GM19023 (cell line): Measurements from ENCODE around the gene NCOA1.
"Not testable (repeated sequence)": the region's sequence is repeated elsewhere in the genome, so short reads cannot be mapped to it uniquely, and the experiment has no call there.

Source experiments
- ATAC-seq: cut with Tn5 transposase; IDR thresholded peaks from one replicate; pipeline ENCODE4 v1.9.1; 2021; ENCODE audit warnings: mild to moderate bottlenecking, moderate library complexity; ENCODE audit not compliant: unreplicated experiment

Gene NCOA1

DNA sequence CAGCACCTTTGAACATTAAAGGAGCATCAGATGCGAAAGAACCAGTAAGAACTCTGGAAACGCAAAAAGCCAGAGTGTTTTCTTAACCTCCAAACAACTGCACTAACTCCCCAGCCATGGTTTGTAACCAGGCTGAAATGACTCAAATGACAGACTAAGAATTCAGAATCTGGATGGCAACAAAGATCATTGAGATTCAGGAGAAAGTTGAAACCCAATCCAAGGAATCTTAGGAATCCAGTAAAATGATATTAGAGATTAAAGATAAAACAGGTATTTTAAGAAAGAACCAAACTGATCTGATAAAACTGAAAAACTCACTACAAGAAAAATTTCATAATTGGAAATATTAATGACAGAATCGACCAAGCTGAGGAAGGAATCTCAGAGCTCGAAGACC is 185.4 kb downstream of the NCOA1 start:
- ATAC-seq, result no peak

DNA sequence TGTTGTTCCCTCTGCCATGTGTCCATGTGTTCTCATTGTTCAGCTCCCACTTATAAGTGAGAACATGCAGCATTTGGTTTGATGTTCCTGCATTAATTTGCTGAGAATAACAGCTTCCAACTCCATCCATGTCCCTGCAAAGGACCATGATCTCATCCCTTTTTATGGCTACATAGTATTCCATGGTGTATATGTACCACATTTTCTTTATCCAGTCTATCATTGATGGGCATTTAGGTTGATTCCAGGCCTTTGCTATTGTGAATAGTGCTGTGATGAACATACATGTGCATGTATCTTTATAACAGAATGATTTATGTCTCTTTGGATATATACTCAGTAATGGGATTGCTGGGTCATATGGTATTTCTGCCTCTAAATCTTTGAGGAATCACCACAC is 187.0 kb downstream of the NCOA1 start:
- ATAC-seq, result not testable (repeated sequence)

DNA sequence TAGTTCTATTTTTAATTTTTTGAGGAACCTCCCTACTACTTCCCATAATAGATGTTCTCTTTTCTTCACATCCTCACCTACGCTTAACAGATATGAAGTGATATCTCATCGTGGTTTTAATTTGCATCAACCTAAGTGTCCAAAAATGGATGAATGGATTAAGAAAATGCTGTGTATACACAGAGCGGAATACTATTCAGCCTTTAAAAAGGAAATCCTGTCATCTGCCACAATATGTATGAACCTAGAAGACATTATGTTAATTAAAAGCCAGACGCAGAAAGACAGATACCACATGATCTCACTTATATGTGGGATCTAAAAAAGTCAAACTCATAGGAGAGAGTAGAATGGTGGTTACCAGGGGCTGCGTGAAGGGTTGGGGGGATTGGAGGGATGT is 189.1 kb downstream of the NCOA1 start:
- no peak for ATAC-seq

DNA sequence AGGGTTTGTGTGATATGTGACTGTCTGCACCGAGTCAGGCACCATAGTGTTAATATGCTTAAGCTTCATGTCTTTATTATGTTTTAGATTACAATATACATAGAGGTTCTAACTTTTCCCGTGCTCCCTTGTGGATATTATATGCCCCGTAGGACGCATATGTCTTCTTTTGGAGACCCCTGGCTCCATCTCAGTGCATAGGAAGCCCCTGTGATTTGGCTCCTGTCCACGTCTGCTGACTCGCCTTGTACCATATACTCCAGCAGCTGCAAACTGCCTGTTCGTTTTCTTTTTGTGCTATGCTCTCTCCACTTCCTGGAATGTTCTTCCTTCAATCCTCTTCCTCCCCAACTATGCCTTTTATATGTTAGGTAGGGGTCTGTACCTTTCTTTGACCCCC is 191.2 kb downstream of the NCOA1 start:
- ATAC-seq, result no peak

DNA sequence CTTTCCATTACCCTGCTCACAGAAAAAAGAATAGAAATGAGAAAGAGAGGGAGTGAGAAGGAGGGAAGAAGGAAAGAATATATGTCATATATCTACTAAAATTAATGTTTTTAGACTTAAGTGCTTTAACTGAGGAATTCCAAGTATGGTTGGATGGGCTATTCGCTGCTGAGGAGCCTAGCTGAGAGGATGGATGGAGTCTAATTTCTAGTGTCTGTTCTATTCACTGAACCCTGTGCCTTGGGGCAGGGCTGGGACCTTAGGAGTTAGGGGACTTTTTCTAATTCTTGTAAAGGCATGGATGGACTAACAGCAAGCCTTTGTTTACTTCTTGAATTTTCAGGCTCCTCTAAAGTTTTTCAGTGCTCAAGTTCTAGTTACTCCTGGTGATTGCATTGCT is 192.4 kb downstream of the NCOA1 start:
- no peak for ATAC-seq

DNA sequence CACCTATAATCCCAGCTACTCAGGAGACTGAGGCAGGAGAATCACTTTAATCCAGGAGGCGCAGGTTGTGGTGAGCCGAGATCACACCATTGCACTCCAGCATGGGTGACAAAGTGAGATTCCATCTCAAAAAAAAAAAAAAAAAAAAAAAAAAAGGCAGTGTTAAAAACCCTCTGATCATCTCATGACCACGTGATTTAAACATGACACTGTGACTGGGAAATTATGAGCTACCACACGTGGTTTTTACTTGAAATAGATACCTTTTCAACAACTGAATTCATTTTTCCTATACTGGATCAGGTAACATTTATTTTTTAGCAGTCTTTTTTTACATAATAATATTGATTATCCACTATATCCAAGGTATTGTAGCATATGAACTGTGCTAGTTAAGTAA is 199.5 kb downstream of the NCOA1 start:
- ATAC-seq, result no peak

DNA sequence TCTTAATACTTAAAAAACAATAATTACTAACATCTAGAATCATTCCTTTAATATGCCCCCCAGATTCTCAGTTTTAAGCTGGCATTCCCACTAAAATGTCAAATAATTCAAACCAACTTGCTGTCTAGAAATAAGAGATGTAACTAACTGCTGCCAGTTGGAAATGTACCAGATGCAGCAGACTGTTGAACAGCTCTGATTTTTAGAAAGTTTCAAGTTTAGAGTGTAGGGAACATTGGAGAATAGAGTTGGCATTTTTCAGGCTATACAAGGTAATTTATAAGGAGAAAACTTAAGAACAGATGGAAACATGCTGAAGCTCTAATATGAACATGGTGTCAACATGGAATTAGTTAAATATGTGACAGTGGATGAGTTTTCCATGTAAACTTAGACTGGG is 200.8 kb downstream of the NCOA1 start:
- ATAC-seq, result no peak

DNA sequence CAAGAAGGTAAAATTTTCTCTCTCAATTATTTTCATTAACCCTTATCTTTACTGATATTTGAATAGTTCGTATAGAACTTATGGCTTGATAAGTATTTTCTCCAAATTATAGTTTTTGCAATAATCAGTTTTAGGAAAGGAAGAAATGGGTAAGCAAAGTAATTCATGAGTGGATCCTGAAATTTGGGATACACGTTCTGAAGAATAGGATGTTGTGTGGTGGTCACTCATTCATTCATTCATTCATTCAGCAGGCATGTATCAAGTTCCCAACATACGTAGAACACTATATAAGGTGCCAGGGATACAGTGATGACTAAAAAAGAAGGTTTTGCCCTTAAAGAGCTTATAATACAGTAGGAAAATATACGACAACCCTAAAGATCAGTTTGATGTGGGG is 206.7 kb downstream of the NCOA1 start:
- no peak for ATAC-seq

DNA sequence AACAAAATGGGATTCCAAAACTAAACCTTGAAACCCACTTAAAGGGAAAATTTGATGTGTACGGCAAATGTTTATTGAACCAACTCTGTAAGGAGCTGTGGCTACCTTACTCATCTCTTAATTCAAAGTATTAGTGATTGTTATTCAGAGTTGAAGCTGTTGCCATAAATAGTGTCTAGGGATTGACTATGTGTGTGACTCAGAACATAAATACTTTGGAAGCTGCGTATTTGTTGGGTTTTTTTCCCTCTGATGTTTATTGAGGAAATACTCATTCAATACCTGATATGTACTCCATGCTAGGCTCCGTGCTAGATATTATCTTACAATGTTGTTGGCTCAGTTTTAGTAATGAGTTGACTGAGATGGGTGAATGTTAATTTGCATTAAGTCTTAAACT is 211.7 kb downstream of the NCOA1 start:
- ATAC-seq, result no peak

DNA sequence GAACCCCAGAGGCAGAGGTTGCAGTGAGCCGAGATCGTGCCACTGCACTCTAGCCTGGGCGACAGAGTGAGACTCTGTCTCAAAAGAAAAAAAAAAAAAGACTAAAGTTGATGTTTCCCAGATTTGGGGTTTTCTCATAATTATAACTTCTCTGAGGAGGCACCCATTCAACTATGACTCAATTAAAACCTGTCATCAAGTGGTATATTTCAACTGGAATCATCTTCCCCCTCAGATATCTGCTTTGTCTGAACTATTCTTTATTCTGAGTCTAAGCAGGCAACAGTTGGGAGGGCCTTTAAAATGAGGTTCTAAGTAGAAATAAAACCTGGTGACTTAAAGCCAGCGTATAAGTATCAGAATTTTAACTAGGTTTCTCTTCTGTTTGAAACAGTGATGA is 213.6 kb downstream of the NCOA1 start:
- ATAC-seq, result no peak

DNA sequence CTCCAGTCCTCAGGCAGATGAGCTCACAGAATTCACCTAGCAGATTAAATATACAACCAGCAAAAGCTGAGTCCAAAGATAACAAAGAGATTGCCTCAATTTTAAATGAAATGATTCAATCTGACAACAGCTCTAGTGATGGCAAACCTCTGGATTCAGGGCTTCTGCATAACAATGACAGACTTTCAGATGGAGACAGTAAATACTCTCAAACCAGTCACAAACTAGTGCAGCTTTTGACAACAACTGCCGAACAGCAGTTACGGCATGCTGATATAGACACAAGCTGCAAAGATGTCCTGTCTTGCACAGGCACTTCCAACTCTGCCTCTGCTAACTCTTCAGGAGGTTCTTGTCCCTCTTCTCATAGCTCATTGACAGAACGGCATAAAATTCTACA is 216.1 kb downstream of the NCOA1 start:
- ATAC-seq, result no peak

DNA sequence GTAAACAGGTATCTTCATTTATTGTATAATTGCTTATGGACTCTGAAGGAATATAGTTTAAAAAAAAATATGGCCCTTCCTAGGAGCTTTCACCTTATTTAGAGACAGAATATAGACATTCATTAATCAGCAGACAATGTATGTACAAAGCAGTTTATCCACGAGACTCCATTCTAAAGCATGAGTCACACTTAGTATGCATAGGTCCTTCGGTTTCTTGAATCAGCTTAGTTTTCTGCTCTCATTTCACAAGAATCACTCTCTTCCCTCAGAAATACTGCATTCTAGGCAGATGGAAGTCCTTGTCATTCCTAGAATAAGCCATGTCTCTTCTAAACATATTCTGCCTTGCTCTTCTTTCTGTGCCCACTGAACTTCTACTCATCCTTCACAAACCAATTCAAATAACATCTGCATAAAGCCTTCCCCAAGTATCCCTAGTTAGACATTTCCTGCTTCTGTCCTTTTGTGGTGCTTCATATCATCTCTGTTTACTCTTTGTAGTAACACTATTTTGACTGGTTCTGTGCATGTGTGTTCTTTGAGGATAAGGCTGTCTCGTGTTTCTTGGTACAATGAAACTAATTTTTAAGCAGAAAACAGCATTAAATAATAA is 217.6 kb downstream of the NCOA1 start:
- ATAC-seq, result no peak

DNA sequence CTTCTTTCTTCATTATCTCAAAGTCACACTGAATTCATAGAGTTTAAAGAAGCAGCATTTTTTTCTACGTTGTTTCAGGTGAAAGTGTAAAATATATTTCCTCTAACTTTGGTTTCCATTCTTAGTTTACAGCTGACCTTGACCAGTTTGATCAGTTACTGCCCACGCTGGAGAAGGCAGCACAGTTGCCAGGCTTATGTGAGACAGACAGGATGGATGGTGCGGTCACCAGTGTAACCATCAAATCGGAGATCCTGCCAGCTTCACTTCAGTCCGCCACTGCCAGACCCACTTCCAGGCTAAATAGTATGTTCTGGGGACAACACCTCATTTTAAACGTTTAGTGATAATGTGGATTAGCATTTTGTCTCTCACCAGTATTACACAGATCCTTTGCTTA is 219.8 kb downstream of the NCOA1 start:
- ATAC-seq, result no peak

DNA sequence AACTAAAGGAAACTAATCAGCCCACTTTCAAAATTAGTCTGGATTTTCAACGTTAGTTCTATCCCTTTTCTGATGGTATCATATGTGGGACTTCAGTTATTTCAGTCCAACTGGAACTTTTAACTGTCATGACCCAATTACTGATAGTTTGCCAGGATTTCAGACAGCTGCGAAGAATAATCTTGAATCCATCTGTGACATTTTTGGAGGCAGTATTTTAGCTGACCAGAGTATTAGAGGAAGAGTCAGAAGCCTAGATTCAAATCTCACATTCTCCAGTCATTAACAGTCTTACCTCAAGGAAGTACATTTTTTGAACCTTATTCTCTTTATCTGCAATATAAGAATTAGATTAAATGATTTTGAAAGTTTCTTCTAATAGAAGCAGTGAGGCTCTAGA is 220.8 kb downstream of the NCOA1 start:
- no peak for ATAC-seq

DNA sequence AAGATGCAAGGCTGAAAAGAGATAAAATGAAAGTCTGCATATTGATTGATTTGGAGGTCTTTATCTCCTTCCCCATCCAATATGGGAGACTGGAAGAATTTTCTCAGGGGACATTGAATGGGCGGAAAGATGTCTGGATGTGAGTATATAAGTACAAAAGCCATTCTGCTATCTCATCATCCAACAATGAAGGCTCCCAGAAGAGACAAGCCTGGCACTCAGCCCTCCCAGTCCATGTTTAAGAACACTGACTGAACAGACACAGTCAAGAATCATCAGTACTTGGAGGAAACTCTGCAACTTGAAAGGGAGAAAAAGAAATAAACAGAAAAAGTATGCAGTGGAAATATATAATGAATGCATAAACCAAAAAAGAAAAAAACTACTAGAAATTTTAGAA is 221.2 kb downstream of the NCOA1 start:
- no peak for ATAC-seq

DNA sequence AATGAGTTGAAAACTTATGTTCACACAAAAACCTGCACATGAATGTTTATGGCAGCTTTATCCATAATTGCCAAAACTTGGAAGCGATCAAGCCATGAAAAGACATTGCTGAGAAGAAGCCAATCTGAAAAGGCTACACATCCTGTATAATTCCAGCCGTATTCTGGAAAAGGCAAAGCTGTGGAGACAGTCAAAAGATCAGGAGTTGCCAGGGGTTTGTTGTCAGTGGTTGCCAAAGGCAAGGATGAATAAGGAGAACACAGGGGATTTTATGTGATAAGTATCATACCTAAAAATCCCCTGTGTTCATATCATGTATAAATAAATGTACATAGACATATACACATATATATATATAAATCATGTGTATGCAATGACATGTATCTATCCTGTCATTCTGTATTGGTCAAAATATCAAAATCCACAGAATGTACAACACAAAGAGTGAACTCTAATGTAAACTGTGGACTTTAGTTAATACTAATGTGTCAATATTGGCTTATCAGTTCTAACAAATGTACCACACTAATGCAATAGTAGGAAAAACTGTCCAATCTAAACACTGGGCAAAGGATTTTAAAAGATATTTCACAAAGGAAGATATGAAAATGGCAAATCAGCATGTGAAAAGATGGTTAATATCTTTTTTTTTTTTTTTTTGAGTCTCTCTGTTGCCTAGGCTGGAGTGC is 226.4 kb downstream of the NCOA1 start:
- no peak for ATAC-seq

DNA sequence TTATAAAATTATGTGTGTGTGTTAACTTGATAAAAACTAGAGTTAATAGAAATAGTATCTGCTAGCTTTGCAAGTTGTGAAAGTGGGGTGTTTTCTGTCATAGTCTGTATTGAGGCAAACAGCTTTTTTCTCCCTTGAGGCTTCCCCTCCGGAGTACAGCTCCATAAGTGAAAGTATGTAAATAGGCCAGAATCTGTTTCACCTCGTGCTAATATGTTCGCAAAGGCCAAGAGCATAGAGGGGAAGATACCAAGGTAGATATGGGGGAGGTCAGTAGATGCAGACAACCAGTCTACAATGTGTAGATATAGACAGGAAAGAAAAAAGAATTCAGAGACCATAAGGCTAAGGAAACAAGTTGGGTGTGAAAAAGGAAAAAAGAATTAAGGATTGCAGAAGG is 229.3 kb downstream of the NCOA1 start:
- no peak for ATAC-seq

DNA sequence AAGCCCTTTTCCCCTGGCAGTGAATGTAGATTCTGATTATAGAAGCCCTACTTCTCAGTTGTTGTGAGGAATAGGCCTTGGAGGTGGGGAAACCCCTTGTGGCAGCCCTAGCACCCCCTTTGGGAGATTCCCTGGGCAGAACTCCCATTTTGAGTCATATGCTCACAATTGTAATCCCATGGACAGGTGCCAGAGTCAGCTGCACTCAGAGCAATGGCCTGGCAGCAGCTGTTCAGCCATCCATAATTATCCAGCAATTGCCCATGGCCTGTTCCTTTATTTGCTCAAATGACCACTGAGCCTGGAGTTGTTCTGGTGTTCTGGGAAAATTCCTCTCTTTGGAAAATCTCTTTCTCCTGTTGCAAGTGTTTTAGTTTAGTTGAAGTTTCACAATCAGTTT is 230.4 kb downstream of the NCOA1 start:
- no peak for ATAC-seq

DNA sequence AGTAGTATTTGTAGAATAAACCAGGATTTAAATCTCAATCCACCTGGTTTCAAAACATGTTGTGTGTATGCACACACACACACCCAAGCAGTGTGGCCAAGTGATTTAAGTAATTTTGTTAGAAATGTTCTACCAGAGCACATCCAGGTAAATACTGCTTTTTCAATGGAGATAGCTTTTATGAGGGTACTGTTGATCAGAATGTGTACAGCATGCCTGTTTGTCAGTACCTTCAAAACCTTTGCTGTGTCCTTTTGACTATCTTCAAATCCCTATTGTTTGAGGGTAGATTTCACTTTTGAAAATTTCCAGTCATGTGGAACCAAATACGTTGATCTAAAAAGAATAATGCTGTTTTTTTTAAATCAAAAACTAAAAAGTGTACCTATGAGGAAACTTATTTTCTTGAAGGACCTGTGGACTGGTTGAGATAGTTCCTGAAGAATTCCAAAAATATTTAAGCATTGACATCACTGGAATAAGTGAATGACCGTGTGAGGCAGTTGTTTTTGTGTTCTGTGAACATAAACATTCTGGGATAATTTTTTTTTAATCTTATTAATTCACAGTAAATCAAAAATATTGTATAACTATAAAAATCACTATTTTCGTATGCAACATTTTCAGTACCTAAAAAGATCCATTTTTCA is 231.2 kb downstream of the NCOA1 start:
- no peak for ATAC-seq

DNA sequence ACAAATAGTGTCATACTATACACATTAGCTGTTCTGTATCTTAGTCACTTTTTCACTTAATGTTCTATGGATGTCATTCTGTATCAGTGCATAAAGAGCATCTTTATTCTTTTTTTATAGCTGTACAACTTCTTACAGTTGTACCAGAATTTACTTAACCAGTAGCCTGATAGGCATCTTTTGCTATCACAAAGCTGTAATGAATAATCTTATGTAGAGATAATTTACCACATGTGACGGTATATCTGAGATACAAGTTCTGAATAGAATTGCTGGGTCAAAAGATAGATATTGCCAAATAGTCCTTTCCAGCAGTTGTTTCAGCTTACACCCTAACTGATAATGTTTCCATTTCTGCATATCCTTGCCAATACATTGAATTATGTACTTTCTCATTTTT is 232.1 kb downstream of the NCOA1 start:
- no peak for ATAC-seq

DNA sequence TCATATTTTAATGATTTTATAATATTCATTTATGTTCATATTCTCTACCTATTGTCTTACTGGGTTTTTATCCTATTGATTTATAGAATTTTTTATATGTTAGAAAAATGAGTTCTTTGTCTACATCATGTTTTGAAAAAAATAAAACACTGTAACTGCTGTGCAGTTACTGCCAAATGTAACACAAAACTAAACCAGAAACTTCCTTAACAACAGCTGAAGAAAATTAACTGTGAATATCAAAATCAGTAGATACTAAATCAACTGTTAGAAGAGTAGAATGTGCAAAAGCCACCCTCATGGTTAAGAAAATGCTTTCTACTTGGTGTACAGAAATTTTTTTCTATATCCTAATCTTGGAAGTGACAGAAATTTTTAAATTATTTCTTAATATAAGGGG is 232.6 kb downstream of the NCOA1 start:
- no peak for ATAC-seq

DNA sequence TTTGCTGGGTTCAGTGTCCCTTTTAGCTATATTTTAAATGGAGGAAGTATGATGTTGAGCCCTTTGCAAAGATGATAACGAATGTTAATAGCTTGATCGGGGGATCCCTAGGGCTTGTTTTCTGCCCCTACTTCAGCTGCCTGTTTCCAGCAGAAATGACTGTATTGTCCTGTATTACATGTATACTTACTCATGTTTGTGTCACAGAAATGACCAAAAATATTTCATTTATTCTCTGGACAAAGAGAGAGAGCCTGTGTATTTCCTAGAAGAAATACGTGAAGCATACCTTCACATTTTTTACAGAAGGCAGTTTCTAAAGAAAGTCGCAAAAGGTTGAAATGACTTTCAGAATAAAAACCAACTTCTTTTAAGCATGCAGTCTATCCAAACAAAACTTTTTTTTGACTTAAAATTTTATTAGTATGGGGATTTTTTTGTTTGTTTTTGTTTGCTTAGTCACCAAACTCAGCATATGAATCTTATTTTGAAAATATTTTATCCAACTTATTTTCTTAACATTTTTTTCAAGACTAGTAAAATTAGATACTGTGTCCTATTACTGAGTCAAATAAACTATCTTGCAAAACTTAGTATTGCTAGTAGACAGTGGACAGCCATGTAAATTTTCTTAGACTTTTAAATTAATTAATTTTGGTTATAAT is 233.2 kb downstream of the NCOA1 start:
- no peak for ATAC-seq
